Epithelial cell of prostate (primary cell): ENCODE measurements around the gene TRIM61.
"Not testable (repeated sequence)": the region's sequence is repeated elsewhere in the genome, so short reads cannot be mapped to it uniquely, and the experiment has no call there.

Source experiments
- DNase-seq: peaks from one replicate; pipeline ENCODE4 v3.0.0-alpha.2; 2011; ENCODE audit warnings: low read depth, low spot score
- H3K27ac ChIP-seq: fragments of 450-650 bp; 2 replicates; pipeline ENCODE4 v1.5.1; 2017; ENCODE audit warnings: mild to moderate bottlenecking

Gene TRIM61

GRCh38 chr4:164977243-164978164 is at the start of gene TRIM61:
TSS of gene TRIM61 (minus strand) at chr4:164977657. CDS start at chr4:164970002, 7,655 bp downstream.
- DNase-seq: no peak
- no peak within 1 kb of the TSS for H3K27ac ChIP-seq

DNA sequence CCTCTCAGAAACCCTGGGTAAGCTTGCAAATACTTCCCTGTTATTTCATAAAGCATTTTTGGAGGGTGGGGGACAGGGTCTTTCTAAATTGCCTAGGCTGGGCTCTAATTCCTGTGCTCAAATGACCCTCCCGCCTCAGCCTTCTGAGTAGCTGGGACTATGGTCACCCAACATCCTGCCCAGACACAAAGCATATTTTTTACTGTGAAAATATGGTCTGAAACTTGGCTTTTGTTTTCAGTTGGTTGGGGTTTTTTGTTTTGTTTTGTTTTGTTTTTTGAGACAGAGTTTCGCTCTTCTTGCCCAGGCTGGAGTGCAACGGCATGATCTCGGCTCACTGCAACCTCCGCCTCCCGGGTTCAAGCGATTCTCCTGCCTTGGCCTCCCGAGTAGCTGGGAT is 48.3 kb upstream of the TRIM61 start:
- not testable (repeated sequence) for H3K27ac ChIP-seq, DNase-seq

- DNase-seq: not testable (repeated sequence)
These were observed 42.5 kb upstream of the TRIM61 start for GRCh38 chr4:165019995-165020394.

DNA sequence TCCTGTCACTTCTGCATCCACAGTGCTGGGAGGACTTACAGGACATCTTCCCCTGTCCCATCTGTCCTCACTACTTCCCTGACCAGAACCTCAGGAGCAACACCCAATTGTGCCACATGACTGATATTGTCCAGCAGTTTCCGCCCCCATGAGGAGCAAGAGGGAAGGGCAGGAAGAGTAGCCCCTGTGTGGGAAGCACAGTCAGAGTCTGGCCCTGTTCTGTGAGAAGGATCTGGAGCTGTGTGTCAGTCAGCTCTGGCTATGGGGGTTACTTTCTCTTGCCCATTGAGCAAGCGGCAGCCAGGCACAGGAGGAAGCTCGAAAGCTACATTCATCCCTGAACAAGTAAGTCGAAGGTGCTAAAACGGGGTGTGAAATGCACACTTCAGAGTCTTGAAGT is 39.5 kb upstream of the TRIM61 start:
- no peak overlapping the region for H3K27ac ChIP-seq
- no peak for DNase-seq

More at GRCh38 chr4:165019995-165020394, 42.5 kb upstream of the TRIM61 start:
- not testable (repeated sequence) for H3K27ac ChIP-seq

- H3K27ac ChIP-seq: no peak overlapping the region
- no peak for DNase-seq
These were observed 36.2 kb upstream of the TRIM61 start for GRCh38 chr4:165013691-165014090.

DNA sequence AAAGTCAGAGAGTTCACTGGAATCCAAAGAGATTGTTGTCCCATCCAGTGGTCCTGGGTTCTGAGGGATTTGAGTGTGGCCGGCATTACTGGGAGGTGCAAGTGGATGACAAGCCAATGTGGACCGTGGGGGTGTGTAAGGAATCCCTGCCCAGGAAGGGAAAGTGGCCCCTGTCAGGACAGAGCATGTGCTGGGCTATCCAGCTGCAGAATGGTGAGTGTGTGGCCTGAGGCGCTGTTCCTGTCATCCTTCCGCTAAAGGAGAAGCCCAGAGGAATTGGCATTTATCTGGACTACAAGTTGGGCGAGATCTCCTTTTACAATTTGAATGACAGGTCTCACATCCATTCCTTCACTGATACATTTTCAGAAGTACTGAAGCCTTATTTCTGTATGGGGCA is 33.9 kb upstream of the TRIM61 start:
- no peak for DNase-seq
- H3K27ac ChIP-seq: no peak overlapping the region

GRCh38 chr4:165010991-165011390 is 33.5 kb upstream of the TRIM61 start:
- no peak for DNase-seq
- H3K27ac ChIP-seq: no peak overlapping the region

DNA sequence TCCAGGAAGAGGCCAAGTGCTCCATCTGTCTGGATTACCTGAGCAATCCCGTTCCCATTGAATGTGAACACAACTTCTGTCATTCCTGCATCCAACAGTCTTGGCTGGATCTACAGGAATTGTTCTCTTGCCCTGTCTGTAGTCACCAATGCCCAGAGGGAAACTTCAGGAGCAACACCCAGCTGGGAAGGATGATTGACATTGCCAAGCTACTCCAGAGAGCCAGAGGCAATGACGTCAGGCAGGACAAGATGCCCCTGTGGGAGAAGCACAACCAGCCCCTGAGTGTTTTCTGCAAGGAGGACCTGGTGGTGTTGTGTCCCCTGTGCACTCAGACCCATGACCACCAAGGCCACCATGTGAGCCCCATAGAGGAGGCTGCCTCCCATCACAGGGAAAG is 33.0 kb upstream of the TRIM61 start:
- H3K27ac ChIP-seq: no peak overlapping the region

DNA sequence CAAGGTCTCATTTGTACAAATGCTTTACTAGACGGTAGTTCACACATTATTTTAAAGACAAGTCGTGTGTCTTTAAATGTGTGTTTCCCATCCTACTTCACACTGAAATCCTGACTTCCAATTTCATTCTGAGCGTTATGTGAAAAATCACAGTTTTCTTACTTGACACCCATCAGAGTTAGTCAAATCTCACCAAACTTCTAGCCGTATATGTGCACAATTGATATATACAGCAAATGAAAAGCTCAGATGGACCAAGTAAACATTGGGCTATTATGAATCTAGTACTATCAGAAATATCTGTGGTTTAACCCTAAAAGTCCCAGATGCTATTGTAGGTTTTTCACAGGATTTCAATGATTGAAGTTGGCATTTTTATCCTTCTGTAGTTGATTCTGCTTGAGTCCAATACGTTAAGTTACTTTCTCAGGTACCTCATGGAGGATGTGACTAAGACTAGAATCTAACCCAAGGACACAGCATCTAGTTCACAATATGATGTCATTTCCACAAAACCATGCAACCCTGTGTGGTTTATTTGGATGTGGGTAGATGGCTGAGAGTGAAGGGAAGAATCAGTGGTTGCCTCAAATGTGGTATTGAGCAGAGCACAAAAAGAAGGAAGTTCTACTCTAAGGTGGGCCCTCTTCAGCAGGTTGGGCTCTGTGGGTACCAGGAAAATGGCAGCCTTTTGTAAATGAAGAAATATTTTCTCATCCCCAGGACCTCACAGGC is 32.2 kb upstream of the TRIM61 start:
- no peak overlapping the region for H3K27ac ChIP-seq
- no peak for DNase-seq

More for the DNA sequence above, 33.0 kb upstream of the TRIM61 start:
- DNase-seq: no peak

DNA sequence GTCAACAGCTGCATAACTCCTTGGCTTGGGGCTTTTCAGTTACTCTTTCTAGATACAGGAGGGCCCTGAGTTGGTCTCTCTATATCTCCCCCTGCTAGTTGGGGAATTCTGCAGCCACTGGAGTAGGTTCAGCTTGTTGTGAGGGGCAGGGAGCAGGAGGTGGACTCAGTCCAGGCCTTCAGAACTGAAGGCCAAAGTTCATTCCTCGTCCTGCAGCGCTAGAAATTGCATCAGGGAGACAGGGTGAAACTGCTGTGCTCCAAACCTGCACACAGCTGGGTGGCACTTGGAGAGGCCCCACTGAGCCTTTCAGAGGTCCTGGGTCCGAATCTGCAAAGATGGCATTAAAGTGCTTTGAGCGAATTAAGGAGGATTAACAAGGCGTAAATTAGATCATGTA is 29.4 kb upstream of the TRIM61 start:
- DNase-seq: no peak
- H3K27ac ChIP-seq: no peak overlapping the region

DNA sequence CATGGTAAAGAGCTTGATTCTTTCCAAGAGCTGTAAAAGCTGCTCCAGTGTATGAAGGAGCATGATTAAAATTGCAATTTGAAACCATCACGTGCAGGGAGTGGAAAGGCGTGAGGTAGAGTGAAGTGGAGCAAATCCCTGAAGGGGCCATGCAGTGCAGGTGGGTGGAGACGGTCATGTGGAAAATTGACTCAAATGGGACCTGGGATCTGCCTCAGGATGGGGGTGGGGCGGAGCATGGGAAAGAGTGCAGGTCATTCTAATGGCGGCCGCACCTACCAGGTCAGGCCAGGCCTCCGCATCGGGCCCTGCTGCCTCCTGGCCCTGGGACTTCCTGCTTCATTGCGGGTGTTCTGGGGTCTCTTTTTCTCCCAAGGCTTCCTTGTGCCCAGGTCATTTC is 29.0 kb upstream of the TRIM61 start:
- DNase-seq: no peak
- H3K27ac ChIP-seq: no peak overlapping the region

- no peak overlapping the region for H3K27ac ChIP-seq
- DNase-seq: no peak
These were observed 28.0 kb upstream of the TRIM61 start for GRCh38 chr4:165005352-165005925.

- H3K27ac ChIP-seq, DNase-seq: not testable (repeated sequence)
These were observed 24.5 kb upstream of the TRIM61 start for GRCh38 chr4:165001957-165002356.

GRCh38 chr4:164998526-164999080 is 21.1 kb upstream of the TRIM61 start:
- not testable (repeated sequence) for DNase-seq

GRCh38 chr4:164997941-164998340 is 20.5 kb upstream of the TRIM61 start:
- H3K27ac ChIP-seq: no peak overlapping the region
- no peak for DNase-seq

More at GRCh38 chr4:164998526-164999080, 21.1 kb upstream of the TRIM61 start:
- not testable (repeated sequence) for H3K27ac ChIP-seq

DNA sequence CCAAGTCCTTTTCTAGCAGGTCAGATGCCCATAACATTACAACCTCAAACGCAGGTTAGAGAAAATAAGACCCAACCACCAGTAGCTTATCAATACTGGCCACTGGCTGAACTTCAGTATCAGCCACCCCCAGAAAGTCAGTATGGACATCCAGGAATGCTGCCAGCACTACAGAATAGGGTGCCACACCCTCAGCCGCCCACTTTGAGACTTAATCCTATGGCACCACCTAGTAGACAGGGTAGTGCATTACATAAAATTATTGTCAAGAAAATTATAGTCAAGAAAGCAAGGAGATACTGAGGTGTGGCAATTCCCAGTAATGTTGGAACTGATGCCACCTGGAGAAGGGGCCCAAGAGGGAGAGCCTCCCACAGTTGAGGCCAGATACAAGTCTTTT is 19.9 kb upstream of the TRIM61 start:
- H3K27ac ChIP-seq: no peak overlapping the region
- DNase-seq: no peak

GRCh38 chr4:164996123-164996522 is 18.7 kb upstream of the TRIM61 start:
- DNase-seq, H3K27ac ChIP-seq: not testable (repeated sequence)

DNA sequence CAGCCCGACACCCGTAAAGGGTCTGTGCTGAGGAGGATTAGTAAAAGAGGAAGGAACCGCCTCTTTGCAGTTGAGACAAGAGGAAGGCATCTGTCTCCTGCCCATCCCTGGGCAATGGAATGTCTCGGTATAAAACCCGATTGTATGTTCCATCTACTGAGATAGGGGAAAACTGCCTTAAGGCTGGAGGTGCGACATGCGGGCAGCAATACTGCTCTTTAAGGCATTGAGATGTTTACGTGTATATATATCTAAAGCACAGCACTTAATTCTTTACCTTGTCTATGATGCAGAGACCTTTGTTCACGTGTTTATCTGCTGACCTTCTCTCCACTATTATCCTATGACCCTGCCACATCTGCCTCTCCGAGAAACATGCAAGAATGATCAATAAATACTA is 13.3 kb upstream of the TRIM61 start:
- DNase-seq, H3K27ac ChIP-seq: not testable (repeated sequence)

DNA sequence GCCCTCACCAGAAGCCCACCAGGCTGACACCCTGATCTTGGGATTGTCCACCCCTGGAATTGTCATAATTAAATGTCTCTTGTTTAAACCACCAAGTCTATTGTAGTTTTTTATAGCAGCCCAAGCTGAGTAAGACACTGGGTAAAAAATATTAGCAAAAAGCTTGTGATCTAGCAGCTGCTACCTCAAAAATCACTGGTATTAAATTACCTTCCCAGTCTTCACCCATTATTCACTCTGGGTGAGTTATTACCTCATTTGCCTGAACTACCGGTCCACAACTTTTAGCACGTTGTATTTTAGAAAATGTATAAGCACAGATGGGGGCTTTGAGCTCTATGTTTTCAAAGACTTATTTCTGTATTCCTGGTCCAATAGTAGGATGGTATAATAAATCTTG is 12.0 kb upstream of the TRIM61 start:
- H3K27ac ChIP-seq: no peak overlapping the region
- DNase-seq: no peak

- not testable (repeated sequence) for H3K27ac ChIP-seq, DNase-seq
These were observed 5.5 kb downstream of the TRIM61 start for GRCh38 chr4:164971929-164972328.
